ENCODE data around the gene ABCD1. TPM values are rescaled to one million over a fixed set of nuclear protein-coding genes. Genes with fewer than 3 reads are reported as not detected.

ABCD1 gene
- total RNA-seq, 4 donors from 2014 or later: 2.9 to 24.9 (median 13.1) TPM

DNA sequence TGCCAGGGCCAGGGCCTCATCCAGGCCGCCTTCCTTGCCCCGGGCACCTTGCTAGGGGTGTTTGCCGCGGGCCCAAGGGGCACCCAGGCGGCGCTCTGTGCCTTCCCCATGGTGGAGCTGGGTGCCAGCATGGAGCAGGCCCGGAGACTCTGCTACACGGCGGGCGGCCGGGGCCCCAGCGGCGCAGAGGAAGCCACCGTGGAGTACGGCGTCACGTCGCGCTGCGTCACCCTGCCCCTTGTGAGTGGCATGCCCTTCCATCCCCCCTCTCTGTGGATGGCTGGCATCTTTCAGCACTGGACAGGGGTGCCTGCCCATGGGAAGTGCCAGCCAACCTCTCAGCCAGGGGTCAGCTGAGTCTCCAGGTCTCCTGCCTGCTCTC is 43.0 kb downstream of the ABCD1 start:
- no peak overlapping the region for H3K4me3 ChIP-seq
- intact Hi-C loops (cut with DNase I; ENCODE audit: low total_unique reads): loop anchor here (2.0 kb wide), 1 partner anchor 71 kb away; no protein-coding TSS in a partner anchor
- TF ChIP-seq POLR2A (IDR thresholded peaks at IDR 0.05): no peak
- TF ChIP-seq, protein P1, sequence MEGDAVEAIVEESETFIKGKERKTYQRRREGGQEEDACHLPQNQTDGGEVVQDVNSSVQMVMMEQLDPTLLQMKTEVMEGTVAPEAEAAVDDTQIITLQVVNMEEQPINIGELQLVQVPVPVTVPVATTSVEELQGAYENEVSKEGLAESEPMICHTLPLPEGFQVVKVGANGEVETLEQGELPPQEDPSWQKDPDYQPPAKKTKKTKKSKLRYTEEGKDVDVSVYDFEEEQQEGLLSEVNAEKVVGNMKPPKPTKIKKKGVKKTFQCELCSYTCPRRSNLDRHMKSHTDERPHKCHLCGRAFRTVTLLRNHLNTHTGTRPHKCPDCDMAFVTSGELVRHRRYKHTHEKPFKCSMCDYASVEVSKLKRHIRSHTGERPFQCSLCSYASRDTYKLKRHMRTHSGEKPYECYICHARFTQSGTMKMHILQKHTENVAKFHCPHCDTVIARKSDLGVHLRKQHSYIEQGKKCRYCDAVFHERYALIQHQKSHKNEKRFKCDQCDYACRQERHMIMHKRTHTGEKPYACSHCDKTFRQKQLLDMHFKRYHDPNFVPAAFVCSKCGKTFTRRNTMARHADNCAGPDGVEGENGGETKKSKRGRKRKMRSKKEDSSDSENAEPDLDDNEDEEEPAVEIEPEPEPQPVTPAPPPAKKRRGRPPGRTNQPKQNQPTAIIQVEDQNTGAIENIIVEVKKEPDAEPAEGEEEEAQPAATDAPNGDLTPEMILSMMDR (IDR thresholded peaks at IDR 0.05): no peak

DNA sequence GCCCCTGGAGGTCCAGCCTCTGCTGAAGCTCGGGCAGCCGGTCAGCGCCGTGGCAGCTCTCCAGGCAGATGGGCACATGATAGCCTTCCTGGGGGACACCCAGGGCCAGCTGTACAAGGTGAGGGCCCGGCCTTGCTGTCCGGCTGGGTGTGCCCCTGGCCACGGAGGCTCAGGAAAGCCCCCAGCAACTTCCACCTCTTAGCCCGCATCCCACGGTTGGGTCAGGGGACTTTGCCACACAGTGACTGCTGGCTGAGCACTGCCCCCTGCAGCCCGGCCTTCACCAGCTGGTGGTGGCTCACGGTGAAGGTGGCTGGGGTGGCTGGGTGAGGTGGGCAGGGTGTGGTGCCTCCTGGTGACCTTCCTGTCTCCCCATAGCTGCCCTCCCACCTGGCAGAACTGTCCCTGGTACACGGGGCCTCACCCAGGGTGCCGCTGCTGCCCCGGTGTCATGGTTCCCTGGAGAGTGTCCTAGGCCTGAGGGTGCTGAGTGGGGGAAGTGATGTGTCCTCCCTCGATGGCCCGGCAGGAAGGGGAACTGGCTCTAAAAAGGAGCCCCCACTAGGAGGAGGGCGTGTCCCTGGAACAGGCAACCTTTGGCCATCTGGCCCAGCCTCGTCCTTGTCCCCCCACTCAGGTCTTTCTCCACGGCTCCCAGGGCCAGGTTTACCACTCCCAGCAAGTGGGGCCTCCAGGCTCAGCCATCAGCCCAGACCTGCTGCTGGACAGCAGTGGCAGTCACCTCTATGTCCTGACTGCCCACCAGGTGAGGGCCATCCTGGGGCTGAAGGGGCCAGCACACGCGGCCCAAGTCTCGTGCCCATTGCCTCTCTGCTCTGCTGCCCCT is 43.9 kb downstream of the ABCD1 start:
- Histone ChIP-seq H3K9me3 (no peaks in the 10 kb centered on the region), H3K27ac (no peak overlapping the region), H3K4me1 (no peaks in the 10 kb centered on the region), H3K36me3 (no peaks in the 10 kb centered on the region), H3K4me3 (no peak overlapping the region), H3K27me3 (no peaks in the 10 kb centered on the region)
- TF ChIP-seq, protein P1 (IDR thresholded peaks at IDR 0.05): no peak
- no peak for TF ChIP-seq POLR2A (IDR thresholded peaks at IDR 0.05)
- no peak for DNase-seq
- intact Hi-C loops (cut with DNase I; ENCODE audit: low total_unique reads): loop anchor here (2.0 kb wide), 1 partner anchor 70 kb away; no protein-coding TSS in a partner anchor

More for the DNA sequence above, 43.0 kb downstream of the ABCD1 start:
- no peaks in the 10 kb centered on the region for H3K9me3 ChIP-seq
- no peaks in the 10 kb centered on the region for H3K27me3 ChIP-seq
- no peaks in the 10 kb centered on the region for H3K36me3 ChIP-seq
- no peak overlapping the region for H3K27ac ChIP-seq
- H3K4me1 ChIP-seq: no peaks in the 10 kb centered on the region
- DNase-seq: no peak

DNA sequence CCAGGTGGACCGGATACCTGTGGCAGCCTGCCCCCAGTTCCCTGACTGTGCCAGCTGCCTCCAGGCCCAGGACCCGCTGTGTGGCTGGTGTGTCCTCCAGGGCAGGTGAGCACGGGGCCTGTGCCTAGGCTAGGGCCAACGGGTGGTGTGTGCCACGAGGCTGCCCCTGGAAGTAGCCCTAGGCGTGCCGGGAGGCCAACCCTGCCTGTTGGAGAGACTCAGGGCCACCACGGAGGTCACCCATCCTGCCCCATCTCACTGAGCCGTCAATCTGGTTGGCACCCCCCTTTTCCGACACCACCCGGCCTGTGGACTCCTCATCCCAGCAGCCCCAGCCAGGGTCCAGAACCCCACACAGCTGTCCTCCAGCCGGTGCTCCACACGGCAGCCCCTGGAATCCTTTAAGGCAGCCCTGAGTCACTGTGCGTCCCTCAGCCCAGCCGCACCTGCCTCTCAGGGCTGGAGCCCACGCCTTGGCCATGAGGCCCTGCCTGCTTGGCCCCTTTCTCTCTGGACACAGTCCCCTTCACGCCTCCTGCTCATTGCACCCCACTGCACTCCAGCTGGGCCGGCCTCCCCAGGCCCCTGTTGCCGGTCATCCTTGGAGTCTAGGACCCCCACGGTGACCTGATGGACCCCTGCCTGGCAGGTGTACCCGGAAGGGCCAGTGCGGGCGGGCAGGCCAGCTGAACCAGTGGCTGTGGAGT is 44.7 kb downstream of the ABCD1 start:
- Histone ChIP-seq H3K27ac (no peak overlapping the region), H3K4me1 (no peaks in the 10 kb centered on the region), H3K27me3 (no peaks in the 10 kb centered on the region), H3K36me3 (no peaks in the 10 kb centered on the region), H3K9me3 (no peaks in the 10 kb centered on the region), H3K4me3 (no peak overlapping the region)
- no peak for DNase-seq
- TF ChIP-seq, protein P1 (IDR thresholded peaks at IDR 0.05): no peak
- TF ChIP-seq POLR2A (IDR thresholded peaks at IDR 0.05): no peak
- intact Hi-C loops (cut with DNase I; ENCODE audit: low total_unique reads): loop anchor here (2.0 kb wide), 1 partner anchor 69 kb away; no protein-coding TSS in a partner anchor

DNA sequence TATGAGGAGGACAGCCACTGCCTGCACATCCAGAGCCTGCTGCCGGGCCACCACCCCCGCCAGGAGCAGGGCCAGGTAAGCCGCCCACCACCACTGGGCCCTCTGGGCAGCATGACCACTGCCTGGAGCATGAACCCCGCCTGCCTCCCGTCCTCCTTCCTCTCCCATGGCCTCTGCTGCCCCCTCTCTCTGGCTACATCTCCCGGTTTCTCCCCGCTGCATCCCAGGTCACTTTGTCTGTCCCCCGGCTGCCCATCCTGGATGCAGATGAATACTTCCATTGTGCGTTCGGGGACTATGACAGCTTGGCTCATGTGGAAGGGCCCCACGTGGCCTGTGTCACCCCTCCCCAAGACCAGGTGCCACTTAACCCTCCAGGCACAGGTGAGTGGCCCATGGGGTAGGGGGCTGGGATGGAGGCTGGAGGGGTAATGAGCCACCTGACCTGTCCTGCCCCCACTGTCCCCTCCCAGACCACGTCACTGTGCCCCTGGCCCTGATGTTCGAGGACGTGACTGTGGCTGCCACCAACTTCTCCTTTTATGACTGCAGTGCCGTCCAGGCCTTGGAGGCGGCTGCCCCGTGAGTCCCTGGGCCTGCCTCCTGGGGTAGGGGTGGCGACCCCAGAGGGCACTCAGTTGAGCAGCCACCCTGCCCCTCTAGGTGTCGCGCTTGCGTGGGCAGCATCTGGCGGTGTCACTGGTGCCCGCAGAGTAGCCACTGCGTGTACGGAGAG is 45.4 kb downstream of the ABCD1 start:
- H3K27me3 ChIP-seq: no peaks in the 10 kb centered on the region
- no peak overlapping the region for H3K4me3 ChIP-seq
- H3K9me3 ChIP-seq: no peaks in the 10 kb centered on the region
- H3K27ac ChIP-seq: no peak overlapping the region
- intact Hi-C loops (cut with DNase I; ENCODE audit: low total_unique reads): loop anchor here (2.0 kb wide), 1 partner anchor 69 kb away; no protein-coding TSS in a partner anchor
- H3K36me3 ChIP-seq: no peaks in the 10 kb centered on the region
- no peaks in the 10 kb centered on the region for H3K4me1 ChIP-seq
- no peak for DNase-seq
- TF ChIP-seq POLR2A (IDR thresholded peaks at IDR 0.05): no peak
- TF ChIP-seq, protein P1 (IDR thresholded peaks at IDR 0.05): no peak

Measured in uterus (tissue), 4 donors.